GM23248 (cell line): Measurements from ENCODE around the gene CHPT1.

Experiments
- EZH2 ChIP-seq: fragments of 200-600 bp; sonication (generic); IDR thresholded peaks from 2 replicates; pipeline ENCODE4 v1.6.1; 2018; ENCODE audit warnings: antibody characterized with exemption, mild to moderate bottlenecking; ENCODE audit not compliant: insufficient read depth, poor library complexity, severe bottlenecking
- EZH2phosphoT487 ChIP-seq: fragments of 200-600 bp; sonication (generic); IDR thresholded peaks from 2 replicates; pipeline ENCODE4 v1.6.1; 2018; ENCODE audit warnings: antibody characterized with exemption, moderate library complexity, mild to moderate bottlenecking, low read depth; ENCODE audit not compliant: insufficient read depth

DNA sequence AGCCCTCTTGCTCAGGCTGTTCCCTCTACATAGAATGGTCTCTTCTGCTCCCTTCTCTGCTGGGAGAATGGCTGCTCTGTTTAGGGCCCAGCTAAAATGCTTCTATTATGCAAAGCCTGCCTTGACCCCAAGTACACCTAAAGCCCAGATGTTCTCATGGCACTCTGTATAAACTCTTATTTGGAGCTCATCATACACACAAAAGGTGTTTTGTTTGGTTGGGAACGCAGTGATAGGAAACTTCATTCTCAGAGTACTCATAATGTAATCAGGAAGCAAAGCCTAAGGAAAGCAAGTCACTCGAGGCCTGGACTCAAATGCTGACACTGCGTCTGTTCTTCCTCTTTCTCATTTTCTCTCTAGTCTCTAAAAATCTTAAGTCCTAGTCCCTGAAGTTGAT, 80.0 kb downstream of the CHPT1 start:
- TF ChIP-seq EZH2phosphoT487 (no peak), EZH2 (no peak)
